ENCODE measurements around the gene TMEM255B. TPM values are rescaled to one million over a fixed set of nuclear protein-coding genes. Genes with fewer than 3 reads are reported as not detected.
A peak's percentile ranks its signal among the peaks of the same experiment; 100 is the strongest.

TMEM255B gene
- total and polyA plus RNA-seq, 2 of the 4 experiments (the other 2 are of a cell fraction): 0.36 to 0.94 TPM

DNA sequence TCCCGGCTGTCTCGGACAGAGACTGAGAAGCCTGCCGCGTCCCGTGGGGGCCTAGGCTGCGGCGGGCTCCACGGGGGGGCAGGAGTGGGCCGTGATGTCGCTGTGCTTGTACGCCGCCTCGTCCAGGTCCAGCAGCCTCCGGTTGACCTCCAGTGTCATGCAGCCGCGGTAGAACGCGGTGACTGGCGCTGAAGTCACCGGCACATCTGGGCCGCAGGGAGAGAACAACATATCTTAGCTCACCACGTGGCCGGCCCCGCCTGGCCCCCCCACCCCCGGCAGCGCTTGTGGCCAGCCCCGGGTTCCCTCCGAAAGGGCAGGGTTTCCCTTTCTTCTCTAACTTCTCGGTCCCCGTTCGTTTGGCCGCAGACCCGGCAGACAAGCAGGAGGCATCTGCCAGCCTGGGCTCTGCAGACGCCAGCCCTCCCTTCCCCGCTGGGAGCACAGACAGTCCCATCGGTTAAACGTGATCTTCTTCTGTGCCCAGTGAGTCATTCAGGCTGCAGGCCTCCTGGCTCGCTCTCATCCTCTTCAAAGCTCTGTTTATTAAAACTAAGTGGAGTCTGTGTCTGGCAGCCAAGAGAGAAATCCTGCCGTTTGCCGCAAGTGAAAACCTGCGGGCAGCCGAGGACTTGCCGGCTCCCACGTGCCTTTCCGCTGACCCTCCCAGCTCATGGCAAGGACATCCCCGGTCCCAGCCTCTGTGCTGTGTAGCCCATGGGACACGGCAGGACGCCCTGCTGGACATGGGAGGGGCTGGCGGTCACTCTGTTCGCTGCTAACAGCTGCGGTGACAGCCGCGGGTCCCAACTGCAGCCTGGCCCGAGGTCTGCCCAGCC is 62.0 kb downstream of the TMEM255B start:
- peak overlapping the region; percentile 75 for H2BK120ac ChIP-seq (ENCODE audit: low read depth, low read length)
- dilution Hi-C loops (cut with HindIII; ENCODE audit: low sequenced_read_pairs, unreplicated experiment) (no loop called here), intact Hi-C loops (cut with micrococcal nuclease) (loop anchor here (2.0 kb wide), 1 partner anchor 42 kb away; no protein-coding TSS in a partner anchor), in situ Hi-C loops (cut with MboI; ENCODE audit: low sequenced_read_pairs) (no loop called here)
- H4K8ac ChIP-seq (ENCODE audit: low read depth in 2 of 2, low read length in 2 of 2): peak overlapping the region; percentile 49 to 74
- ChIA-PET CTCF (no interaction called here), POLR2A (ENCODE audit: unreplicated experiment) (no interaction called here)
- peak overlapping the region; percentile 43; the same call in 1 of the 2 replicates for H2BK20ac ChIP-seq (ENCODE audit: low read depth, low read length)
- peaks cover 28% of the 10 kb centered on the region for H3K4me1 ChIP-seq (ENCODE audit: control insufficient read depth, insufficient read depth, low read length)
- 1% methylated on average over 19 of the region's 54 CpGs; no CpG with 5 or more reads in 1 of the 2 experiments for WGBS, 2 experiments (ENCODE audit: extremely low coverage in 2 of 2, insufficient read length in 1 of 2)
- H3K4me2 ChIP-seq (ENCODE audit: low read depth, low read length): peak overlapping the region; percentile 35
- peak overlapping the region; percentile 23; the same call in 1 of the 3 replicates for H2BK15ac ChIP-seq (ENCODE audit: low read depth, low read length)
- peak overlapping the region; percentile 95 for H2AK9ac ChIP-seq (replicated peaks; ENCODE audit: low read depth, low read length, poor library complexity)
- peak overlapping the region; percentile 13 for H3K9ac ChIP-seq (ENCODE audit: low read depth, low read length)
- no peaks in the 10 kb centered on the region for H3K9me3 ChIP-seq (ENCODE audit: control insufficient read depth, insufficient read depth, low read length)
- peaks cover 55% of the 10 kb centered on the region for H4K20me1 ChIP-seq (ENCODE audit: insufficient read depth, low read length)
- H3K14ac ChIP-seq (replicated peaks; ENCODE audit: low read depth, low read length): peak overlapping the region; percentile 71
- BruUV-seq (replicated peaks): TSS peak; percentile 67
- H3K18ac ChIP-seq (ENCODE audit: low read depth, low read length): no peak overlapping the region; the same call in 1 of the 2 replicates
- peaks cover 3 to 63% of the 10 kb centered on the region in 2 experiments for H3K79me1 ChIP-seq (ENCODE audit: low read depth in 1 of 2, low read length in 2 of 2)
- H2BK5ac ChIP-seq (ENCODE audit: low read depth, low read length, poor library complexity, severe bottlenecking): peak overlapping the region; percentile 92
- no peak overlapping the region for H3K4me3 ChIP-seq (ENCODE audit: insufficient read depth, low read depth, low read length)
- H4K91ac ChIP-seq (ENCODE audit: insufficient read depth, low read depth, low read length): peak overlapping the region; percentile 94
- H4K5ac ChIP-seq (ENCODE audit: low read depth, low read length): peak overlapping the region; percentile 2; the same call in 1 of the 2 replicates
- H3K36me3 ChIP-seq (ENCODE audit: control insufficient read depth, insufficient read depth, low read length): peaks cover 43% of the 10 kb centered on the region
- H2AFZ ChIP-seq (replicated peaks; ENCODE audit: low read length, poor library complexity): peak overlapping the region; percentile 77
- no peaks in the 10 kb centered on the region for H3K27me3 ChIP-seq (ENCODE audit: control insufficient read depth, insufficient read depth, low read length)
- peak overlapping the region; percentile 90 for H3K4ac ChIP-seq (ENCODE audit: low read depth, low read length)
- peak; percentile 71 for ATAC-seq (ENCODE audit: low read depth)
- peak overlapping the region; percentile 88 for H2AK5ac ChIP-seq (ENCODE audit: low read depth, low read length)
- peak overlapping the region; percentile 90 for H3K23ac ChIP-seq (ENCODE audit: low read depth, low read length)
- peak; percentile 99 for DNase-seq
- 0 out of 2 replicates have a peak overlapping the region, but pooled peaks have one; percentile 60 for H3K56ac ChIP-seq (ENCODE audit: extremely low read depth, insufficient read depth, low read length)
- peaks cover 10% of the 10 kb centered on the region for H3K9me1 ChIP-seq (ENCODE audit: insufficient read depth, low read length)
- peak overlapping the region; percentile 86 for H3K27ac ChIP-seq (ENCODE audit: insufficient read depth, low read length)
- TF ChIP-seq MAZ (IDR thresholded peaks at IDR 0.05; ENCODE audit: borderline replicate concordance, low read depth, low read length) (peak; percentile 28; the same call in 1 of the 2 replicates), POLR2A (IDR thresholded peaks at IDR 0.05; ENCODE audit: low read depth, low read length) (0 out of 2 replicates have a peak, but pooled peaks have one; percentile 57), MXI1 (IDR thresholded peaks at IDR 0.05; ENCODE audit: borderline replicate concordance, low read depth, low read length) (peak; percentile 96), SMC3 (IDR thresholded peaks at IDR 0.05; ENCODE audit: low read depth, low read length) (no peak), RCOR1 (IDR thresholded peaks at IDR 0.05; ENCODE audit: insufficient replicate concordance, low read length) (peak; percentile 7), RFX5 (IDR thresholded peaks at IDR 0.05; ENCODE audit: low read depth, low read length) (no peak), RAD21 (IDR thresholded peaks at IDR 0.05; ENCODE audit: low read length) (peak; percentile 38), MAFK (IDR thresholded peaks at IDR 0.05; ENCODE audit: low read depth, low read length) (no peak), CEBPB (IDR thresholded peaks at IDR 0.05; ENCODE audit: low read depth, low read length) (no peak), FOS (IDR thresholded peaks at IDR 0.05; ENCODE audit: low read depth, low read length) (peak; percentile 83)
- TF ChIP-seq, protein P1, sequence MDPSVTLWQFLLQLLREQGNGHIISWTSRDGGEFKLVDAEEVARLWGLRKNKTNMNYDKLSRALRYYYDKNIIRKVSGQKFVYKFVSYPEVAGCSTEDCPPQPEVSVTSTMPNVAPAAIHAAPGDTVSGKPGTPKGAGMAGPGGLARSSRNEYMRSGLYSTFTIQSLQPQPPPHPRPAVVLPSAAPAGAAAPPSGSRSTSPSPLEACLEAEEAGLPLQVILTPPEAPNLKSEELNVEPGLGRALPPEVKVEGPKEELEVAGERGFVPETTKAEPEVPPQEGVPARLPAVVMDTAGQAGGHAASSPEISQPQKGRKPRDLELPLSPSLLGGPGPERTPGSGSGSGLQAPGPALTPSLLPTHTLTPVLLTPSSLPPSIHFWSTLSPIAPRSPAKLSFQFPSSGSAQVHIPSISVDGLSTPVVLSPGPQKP (IDR thresholded peaks at IDR 0.05; ENCODE audit: borderline replicate concordance, low read depth, low read length): no peak
- TF ChIP-seq, protein P2, sequence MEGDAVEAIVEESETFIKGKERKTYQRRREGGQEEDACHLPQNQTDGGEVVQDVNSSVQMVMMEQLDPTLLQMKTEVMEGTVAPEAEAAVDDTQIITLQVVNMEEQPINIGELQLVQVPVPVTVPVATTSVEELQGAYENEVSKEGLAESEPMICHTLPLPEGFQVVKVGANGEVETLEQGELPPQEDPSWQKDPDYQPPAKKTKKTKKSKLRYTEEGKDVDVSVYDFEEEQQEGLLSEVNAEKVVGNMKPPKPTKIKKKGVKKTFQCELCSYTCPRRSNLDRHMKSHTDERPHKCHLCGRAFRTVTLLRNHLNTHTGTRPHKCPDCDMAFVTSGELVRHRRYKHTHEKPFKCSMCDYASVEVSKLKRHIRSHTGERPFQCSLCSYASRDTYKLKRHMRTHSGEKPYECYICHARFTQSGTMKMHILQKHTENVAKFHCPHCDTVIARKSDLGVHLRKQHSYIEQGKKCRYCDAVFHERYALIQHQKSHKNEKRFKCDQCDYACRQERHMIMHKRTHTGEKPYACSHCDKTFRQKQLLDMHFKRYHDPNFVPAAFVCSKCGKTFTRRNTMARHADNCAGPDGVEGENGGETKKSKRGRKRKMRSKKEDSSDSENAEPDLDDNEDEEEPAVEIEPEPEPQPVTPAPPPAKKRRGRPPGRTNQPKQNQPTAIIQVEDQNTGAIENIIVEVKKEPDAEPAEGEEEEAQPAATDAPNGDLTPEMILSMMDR (conservative IDR thresholded peaks at IDR 0.05; ENCODE audit: low read depth, low read length): peak; percentile 35; the same call in 1 of the 2 replicates
- TF ChIP-seq, protein P3, sequence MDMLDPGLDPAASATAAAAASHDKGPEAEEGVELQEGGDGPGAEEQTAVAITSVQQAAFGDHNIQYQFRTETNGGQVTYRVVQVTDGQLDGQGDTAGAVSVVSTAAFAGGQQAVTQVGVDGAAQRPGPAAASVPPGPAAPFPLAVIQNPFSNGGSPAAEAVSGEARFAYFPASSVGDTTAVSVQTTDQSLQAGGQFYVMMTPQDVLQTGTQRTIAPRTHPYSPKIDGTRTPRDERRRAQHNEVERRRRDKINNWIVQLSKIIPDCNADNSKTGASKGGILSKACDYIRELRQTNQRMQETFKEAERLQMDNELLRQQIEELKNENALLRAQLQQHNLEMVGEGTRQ (IDR thresholded peaks at IDR 0.05; ENCODE audit: low read depth, low read length): peak; percentile 75

Data from IMR-90 (cell line).